Measurements from ENCODE around the gene CYP1B1.
A peak's percentile ranks its signal among the peaks of the same experiment; 100 is the strongest.
"Not testable (repeated sequence)": the region's sequence is repeated elsewhere in the genome, so short reads cannot be mapped to it uniquely, and the experiment has no call there.

Gene CYP1B1

DNA sequence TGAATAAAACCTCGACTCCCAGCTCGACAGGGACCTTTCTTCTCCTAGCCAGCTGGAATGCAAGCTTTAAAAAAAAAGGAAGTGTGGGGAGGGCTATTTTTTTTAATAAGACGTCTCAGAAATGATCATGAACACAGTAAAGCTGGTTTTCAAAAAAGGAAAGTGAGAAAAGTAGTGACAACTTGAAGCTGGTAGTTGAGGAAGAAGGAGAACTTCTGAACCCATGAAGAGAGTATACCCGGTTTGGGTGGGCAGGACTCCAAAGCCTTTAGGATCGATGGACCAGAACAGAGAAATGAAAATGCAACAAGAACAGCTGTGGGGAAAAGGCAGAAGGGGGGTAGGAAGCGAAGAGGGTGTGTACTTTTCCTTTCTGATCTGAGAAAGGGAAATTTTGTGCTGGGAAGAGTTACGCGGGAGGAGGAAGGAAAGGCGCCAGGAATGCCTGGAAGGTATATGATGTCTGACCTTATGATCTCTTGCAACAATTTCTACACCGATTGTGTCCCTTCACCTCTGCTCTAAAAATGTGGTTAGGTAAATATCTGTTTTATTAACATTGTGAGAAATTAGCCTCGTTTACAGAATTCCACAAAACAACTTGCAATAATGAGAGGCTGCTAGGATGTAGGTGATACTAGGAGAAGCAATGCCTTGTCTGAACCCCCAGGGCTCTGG lies 22.6 kb upstream of the CYP1B1 start:
- DNase-seq: no peak

DNA sequence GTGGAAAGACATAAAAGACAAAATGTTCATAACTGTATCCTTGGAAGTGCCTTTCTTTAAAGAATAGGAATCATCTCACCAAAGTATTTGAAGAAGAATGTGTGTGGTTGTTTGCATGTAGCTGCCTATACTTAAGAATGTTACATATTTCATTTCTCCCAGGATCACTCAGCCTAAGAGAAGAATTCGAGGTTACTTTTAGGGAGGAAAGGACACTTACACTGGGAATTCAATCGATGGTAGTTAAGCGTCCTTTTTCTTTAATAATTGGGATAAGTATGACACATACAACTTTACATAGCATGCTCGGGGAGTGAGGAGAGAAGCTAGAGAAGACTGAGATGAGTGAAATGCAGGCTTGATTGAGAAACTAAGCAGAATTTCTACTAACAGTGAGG lies 22.0 kb upstream of the CYP1B1 start:
- DNase-seq: no peak

DNA sequence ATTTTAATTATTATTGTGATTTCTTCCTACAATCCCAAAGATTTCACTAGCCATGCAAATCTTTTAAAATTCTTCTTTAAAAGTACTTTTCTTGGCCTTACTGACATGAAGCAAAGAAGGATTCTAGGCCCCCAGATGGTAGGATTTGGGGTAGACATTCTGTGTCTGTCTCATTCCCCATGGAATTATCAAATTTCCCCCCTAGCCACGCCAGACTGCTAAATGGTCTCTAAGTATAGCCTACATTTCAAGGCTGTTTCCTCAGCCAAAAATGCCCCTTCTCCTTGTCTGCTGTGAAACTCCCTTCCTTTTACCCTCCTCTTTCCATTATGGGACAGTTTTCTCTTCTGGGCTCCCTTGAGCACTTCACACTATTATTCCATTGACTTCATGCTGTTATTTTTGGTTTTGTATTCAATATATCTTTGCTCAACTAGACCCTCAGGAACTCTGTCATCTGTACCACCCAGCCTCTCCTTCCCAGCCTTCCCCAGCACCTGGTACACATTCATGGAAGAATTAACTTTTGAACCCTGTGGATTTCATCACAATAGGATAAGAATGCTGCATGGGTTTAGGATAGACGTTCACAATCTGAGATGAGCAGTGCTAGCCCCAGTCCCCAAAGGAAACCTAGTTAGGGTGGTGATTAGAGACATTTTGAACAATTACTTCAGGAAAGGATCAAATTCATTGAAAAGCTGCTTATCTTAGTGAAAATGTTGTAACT lies 21.5 kb upstream of the CYP1B1 start:
- no peak for DNase-seq

DNA sequence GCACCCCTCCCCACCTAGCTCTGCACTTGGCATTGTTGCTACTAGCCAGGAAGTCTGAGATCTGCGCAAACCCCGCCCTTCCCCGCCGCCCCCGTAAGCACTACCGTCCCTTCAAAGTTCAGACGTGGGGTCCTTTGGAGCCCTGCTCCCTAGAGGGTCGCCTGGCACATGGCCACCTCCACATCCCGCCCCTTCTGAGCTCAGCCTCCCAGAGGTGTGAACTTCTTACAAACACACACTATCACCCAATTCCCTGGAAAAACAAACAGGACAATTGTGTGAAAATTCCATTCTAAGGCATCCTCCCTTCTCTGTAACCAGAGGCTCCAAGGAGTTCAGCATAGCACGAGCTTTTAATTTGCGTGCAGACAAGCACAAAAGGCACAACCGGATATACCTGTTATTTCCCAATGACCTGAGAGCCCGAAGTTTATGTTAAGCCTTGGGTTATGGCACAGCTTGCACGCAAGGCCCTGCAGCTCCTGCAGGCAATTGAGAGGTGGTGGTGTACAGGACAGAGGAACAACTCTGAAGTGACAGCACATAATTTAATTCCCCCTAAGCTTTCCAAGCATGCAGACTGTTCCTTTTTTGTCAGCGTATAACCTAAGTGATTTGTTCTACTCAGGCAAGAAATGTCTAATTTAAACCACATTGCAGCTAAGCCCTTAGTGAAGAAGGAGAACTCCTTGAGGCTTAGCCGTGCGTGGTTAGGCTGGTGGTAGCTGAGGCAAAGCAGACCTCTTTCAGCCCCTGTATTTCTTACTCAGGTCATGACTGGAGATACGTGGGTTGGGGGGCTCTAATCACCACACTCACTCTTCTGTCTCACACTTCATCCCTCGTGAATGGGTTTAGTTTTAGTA lies 20.3 kb upstream of the CYP1B1 start:
- DNase-seq: no peak

DNA sequence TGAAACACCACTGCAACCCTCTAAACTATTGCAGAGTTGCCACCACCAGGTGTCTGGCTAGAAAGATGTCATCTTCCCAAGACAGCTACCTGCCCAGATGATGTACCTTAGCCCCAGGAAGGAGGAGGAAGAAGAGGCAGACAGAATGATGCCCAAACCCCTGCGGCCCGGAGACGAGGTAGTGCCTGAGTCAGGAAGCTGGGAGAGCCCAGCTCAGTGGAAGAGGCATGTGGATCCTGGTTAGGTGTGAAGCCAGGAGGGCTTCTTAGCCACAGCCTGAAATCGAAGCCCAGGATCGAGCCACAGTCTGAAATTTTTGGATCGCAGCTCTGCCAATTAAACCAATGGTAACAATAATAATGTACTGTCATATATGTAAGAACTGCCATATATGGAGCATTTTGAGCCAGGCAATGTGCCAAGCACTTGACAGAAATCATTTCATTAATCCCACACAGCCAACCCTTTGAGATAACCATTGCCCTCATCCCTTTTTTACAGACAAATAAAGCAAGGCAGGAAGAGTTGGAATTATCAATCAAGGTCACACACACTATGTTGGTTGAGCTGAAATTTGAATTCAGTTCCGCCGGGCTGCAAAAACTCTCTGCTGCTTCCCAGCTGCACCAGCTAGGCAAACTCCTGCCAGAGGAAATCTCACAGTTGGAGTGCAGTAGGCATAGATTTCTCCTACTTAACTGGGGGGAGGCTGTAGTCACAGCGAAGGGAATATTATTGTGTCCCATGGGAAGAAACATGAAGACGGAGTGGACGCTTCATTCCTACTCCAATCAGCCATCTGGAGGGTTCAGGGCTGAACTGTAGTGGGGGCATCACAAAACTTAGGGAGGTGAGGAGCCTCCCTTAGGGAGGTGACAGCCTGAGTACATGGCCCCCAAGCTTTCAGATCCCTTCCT lies 19.4 kb upstream of the CYP1B1 start:
- DNase-seq: no peak

DNA sequence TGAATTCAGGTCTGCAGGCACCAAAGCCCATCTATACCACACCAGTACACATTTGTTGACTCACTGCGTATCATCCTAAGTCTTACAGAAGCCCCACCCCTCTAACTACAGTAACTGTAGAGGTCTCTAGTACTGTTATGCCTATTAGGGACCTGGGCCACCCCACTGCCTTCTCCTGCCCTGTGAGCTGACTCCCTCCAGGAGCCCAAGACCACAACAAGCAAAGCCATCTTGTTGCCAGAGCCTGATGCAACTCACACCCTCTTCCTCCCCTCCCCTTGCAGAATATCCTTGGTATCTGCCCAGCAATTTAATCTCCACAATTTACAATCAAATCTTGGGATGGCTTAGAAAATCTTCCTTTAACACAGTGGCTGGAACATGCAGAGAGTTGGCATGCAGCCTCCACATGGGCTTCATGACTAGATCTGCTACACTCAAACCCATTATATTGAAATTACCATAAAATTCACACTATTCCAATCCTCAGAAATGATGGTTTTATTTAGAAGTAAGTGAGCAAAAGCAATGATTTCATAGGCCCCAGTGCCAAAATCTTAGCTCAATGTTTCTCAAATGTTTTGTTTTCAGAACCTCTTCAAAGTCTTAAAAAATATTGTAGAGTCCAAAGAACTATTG lies 17.7 kb upstream of the CYP1B1 start:
- DNase-seq: no peak

DNA sequence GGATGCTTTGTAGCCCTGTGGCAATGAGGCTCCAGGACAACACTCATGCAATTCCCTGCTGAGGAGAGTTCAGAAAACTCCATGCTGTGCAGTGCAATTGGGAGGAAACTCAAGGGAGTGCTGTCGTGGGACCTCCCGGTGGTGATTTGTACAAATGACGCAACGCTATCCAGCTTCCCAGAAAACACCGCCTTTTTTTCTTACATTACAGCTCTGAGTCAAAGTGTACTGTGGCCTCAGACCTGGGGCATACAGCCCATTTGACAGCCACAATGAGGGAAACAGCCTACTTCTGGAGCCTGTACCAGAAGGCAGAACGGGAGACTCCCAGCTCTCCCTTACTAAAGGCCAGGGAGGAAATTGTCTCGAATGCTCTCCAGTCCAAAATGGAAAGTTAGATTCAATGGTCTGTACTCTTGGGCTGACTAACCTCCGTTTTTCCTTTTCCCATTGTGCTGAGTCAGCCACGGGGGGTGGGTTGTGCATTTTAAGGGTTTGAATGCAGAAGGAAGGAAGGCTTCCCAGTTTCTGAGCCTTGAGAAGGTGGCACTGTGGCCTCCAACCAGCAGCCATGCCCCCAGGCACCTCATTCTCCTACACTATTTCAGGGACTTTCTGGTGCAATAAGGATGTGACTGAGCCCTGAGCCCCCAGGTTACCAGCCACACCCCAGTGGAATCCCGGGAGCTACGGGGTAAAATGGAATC lies 16.4 kb upstream of the CYP1B1 start:
- DNase-seq: no peak

DNA sequence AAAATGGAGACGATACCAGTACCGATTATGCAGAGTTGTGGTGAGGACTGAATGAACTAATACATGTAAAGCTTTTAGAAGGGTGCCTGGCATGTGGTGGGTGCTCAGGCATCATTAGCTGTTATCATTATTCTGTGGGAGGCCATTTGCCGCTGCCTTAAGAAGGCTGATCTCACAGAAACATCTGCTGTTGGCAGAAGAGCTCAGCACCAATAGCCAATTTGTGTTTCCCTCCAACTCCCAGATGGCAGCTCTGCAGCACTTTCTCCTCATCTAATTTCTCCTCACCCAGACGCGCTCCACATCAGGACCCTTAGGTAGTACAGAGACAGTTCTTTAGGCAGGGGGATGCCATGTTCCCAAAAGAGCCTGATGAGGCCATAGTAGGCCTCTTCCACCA lies 15.8 kb upstream of the CYP1B1 start:
- no peak for DNase-seq

DNA sequence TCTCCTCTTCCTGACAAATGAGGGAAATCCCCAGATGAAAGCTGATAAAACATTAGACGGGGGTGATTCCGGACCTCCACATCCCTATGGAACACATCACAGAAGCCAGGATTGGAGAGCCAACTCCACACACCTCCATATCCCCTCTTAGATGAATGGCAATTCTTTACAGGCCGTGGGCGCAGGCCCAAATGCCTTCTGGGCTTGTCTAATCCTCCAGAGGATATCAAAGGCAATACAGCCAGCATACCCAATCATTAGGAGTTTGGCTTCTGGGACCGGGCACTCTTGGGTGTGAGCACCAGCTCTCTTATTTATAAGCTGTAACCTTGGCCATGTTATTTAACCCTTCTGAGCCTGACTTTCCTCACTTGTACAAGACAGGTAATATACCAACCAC lies 15.0 kb upstream of the CYP1B1 start:
- DNase-seq: no peak

DNA sequence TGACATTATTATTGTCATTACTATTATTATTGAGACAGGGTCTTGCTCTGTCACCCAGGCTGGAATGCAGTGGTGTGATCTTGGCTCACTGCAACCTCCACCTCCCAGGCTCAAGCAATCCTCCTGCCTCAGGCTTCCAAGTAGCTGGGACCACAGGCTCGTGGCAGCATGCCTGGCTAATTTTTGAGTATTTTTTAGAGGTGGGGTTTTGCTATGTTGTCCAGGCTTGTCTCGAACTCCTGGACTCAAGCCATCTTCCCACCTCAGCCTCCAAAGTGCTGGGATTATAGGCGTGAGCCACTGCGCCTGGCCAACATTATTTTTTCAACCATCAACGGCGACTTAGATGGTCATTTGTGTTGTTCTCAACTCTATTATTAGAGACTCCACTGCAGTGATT lies 14.3 kb upstream of the CYP1B1 start:
- not testable (repeated sequence) for DNase-seq

DNA sequence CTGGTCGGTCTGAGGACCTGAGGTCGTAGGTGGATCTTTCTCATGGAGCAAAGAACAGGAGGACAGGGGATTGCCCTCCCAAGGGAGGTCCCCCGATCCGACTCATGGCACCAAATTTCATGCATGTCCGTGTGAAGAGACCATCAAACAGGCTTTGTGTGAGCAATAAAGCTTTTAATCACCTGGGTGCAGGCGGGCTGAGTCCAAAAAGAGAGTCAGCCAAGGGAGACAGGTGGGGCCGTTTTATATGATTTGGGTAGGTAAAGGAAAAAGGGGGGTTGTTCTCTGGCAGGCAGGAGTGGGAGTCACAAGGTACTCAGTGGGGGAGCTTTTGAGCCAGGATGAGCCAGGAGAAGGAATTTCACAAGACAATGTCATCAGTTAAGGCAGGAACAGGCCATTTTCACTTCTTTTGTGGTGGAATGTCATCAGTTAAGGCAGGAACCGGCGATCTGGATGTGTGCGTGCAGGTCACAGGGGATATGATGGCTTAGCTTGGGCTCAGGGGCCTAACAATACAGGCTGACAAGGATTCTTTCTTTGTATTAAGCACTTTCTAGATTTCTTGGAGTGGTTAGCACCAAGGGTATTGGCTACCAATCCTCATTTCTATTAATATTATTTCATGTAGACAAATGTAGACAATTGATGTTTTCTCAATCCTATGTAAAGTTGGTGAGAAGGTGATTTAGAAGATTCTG lies 10.2 kb upstream of the CYP1B1 start:
- not testable (repeated sequence) for DNase-seq

DNA sequence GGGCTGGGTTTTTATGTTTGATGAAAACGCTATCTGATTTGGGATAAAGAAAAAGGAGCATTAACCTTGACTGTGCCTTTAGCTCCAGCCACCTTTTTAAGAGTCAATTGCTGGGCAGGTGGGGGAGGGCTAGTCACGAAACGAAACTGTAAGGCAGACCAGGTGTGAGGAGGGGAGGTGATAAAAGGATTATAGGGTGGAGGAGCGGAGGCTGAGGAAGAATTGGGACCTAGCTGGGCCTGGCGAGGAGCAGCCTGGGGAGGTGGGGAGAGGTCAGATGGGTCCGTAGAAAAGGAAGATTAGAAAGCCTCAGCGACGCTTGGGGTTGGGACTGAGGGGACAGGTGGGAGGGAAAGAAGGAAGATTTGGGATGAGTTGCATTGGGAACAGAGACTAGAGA lies 8.6 kb upstream of the CYP1B1 start:
- not testable (repeated sequence) for DNase-seq

DNA sequence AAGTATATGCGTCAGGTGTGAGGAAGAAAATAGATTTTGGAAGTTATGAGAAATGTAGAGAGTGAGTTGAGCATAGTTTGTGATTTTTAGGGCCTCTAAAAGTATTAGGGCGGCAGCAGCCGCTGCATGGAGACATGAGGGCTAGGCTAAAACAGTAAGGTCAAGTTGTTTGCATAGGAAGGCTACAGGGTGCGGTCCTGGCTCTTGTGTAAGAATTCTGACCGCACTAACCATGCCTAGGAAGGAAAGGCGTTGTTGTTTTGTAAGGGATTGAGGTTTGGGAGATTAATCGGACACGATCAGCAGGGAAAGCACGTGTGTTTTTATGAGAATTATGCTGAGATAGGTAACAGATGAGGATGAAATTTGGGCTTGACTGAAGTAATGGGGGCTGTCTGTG lies 6.8 kb upstream of the CYP1B1 start:
- not testable (repeated sequence) for DNase-seq

DNA sequence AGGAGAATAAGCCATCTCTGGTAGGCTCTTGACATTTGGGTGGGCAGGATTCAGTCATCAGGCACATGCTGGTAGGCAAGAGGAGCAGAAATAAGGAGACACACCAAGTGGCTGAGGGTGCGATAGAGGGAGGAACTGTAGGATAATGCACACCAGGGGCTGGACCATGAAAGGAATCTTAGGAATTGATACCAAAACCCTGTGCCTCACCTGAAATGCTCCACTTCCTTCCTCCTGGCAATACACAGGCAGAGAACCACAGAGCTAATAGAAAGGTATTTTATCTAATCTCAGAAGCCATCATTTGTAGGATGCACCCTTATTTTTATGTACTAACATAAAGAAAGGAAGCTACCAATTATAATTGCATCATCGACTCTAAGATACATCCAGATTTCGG lies 4.4 kb upstream of the CYP1B1 start:
- no peak for DNase-seq

DNA sequence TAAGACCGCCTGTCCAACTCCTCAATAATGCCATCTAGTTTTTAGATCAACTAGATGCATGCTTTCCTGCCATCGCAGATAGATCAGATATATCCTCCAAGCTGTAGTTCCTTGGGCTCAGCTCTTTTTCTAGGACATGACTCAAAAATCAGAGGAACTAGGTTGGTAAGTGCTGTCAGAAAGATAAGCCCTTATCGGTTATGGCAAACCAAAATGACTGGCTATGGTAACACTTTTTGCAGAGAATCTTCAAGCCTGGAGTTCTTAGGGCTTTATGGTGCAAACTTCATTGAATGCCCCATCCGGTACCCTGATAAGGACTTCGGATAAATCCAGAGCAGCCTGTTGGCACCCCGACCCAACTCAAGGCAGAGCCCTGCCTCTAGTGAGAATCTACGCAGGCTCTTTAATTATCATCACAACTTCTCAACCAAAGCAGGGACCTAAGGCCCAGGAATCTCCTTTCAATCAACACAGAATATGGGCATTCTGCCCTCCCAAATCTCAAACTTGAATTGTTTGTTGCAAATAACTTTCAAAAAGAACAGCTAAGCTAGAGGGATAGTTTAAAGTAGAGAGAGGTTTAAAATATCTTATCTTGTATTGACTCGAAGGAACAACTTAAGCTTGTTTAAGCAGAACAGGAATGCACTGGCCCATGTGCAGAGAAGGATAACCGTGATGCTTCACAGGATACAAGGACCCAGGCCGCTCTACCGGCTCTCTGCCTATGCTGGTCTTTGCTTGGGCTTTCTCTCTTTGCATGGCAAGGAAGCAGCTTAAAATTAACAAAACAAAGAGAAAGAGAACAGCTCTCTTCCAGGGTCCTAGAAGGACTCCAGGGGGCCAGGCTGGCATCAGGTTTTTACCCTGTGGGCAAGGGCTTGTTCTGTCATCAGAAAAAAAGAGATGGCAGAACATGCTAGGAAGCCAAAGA lies 3.4 kb upstream of the CYP1B1 start:
- no peak for DNase-seq

DNA sequence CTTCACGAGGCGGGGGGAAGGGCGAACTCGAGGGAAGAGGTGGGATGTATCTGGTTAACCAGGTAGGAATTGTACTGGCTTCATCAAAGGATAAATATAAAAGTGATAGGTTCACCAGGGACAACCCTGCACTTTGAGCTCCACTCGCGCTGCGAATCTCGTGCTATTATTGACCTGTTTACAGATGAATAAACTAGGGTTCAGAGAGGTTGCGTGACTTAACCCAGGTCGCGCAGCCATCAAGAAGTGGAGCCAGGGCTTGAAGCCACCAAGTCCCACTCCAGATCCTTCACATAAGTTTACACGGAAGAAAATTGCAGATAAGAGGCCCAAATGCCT lies 1.4 kb upstream of the CYP1B1 start:
- no peak for DNase-seq

DNA sequence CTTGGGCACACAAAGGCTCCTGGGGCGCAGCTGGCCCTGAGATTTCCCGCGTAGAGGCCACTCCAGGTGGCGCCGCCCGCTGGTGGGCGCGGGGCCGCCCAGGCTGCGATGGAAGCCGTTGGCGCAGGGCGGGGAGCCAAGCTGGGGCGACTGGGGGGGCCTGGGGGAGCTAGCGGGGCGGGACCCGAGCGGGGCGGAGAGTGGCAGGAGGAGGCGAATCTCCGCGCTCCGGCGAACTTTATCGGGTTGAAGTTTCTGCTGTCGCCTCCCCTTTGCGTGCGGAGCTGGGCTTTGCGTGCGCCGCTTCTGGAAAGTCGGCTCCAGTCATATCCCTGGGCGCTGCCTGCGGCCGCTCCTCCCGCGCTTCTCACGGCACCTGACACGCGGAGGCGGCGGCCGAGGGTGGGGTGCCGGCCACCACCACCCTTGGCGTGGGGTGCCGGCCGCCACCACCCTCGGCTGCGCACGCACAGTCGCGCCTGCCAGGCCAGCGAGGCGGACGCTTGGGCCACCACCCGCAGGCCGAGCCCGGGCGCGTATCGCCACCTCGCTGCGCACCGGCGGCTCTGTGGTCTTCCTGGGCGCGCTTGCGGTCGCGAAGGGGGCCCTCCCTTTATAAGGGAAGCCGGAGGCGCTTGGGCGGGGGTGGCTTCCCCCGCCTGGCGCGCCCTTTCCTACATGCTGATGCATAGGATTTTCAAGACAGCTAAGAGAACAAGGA lies 919 bp upstream of the CYP1B1 start:
- peak; percentile 51 to 54 for DNase-seq

DNA sequence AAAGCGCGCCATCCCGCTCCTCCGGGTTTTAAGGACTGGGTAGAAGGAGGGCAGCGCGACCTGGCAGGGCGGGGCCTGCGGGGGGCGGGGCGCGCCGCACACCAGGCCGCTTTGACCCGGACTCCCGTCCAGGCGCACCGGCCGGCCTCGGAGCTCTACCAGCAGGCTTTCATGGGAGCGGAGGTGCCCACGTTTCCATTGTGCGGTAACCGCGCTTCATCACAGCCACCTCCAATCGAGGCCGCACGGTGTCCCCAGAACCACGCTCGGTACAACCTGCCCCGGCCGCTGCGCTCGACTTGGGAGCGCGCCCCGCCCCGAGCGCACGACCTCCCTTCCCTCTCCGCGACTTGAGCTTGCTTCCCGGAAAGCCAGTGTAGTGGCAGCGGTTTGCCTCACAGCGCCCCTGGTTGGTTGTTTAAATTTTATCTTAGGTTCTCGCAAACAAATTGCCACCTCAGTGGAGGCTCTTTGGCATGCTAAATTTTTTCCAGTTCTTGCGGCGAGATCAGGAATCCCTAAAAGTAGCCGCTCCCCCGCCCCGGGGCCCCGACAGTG lies 280 bp upstream of the CYP1B1 start:
- peak; percentile 43 to 45 for DNase-seq

Measured in SHP77 (cell line).